Keratinocyte (primary cell): ENCODE results near the gene TSKU. TPM values are rescaled to one million over a fixed set of nuclear protein-coding genes. Genes with fewer than 3 reads are reported as not detected.

Source experiments
- DNase-seq: peaks from one replicate; pipeline ENCODE4 v3.0.0-alpha.2; 2011; ENCODE audit warnings: low read depth, missing footprints, low spot score
- FAIRE-seq: peaks from 2 replicates; lab custom pipeline; 2011; peaks lifted over from hg19 to GRCh38; lab: Jason Lieb, UNC
- H2AFZ ChIP-seq: 2 replicates; pipeline ENCODE4 v1.6.0; 2012; ENCODE audit warnings: low read length, control low read depth, inconsistent platforms; ENCODE audit not compliant: control insufficient read depth
- H3K27ac ChIP-seq: 2 replicates; pipeline ENCODE4 v1.5.1; 2011; ENCODE audit warnings: low read length; ENCODE audit not compliant: control insufficient read depth, insufficient read depth
- H3K27me3 ChIP-seq: 3 replicates; pipeline ENCODE4 v1.6.0; 2011; ENCODE audit warnings: low read length; ENCODE audit not compliant: control insufficient read depth, insufficient read depth; ENCODE audit errors: extremely low read depth
- H3K36me3 ChIP-seq, 2 experiments: 2 replicates in 1 of 2; 3 replicates in 1 of 2; pipeline ENCODE4 v1.5.1; 2011; ENCODE audit warnings: low read length in 2 of 2, mild to moderate bottlenecking in 1 of 2; ENCODE audit not compliant: control insufficient read depth in 2 of 2, insufficient read depth in 2 of 2; ENCODE audit errors: extremely low read depth in 1 of 2
- H3K4me1 ChIP-seq: 3 replicates; pipeline ENCODE4 v1.5.1; 2011; ENCODE audit warnings: low read length; ENCODE audit not compliant: control insufficient read depth, insufficient read depth; ENCODE audit errors: extremely low read depth
- H3K4me2 ChIP-seq: 3 replicates; pipeline ENCODE4 v1.6.0; 2011; ENCODE audit warnings: low read depth, low read length; ENCODE audit not compliant: control insufficient read depth, insufficient read depth; ENCODE audit errors: extremely low read depth
- H3K4me3 ChIP-seq, 3 experiments: fragments of 200-600 bp in 1 of 3; sonication (generic) in 1 of 3; 2 replicates in 2 of 3; 3 replicates in 1 of 3; pipeline ENCODE4 v1.5.1; 2011 to 2016; ENCODE audit warnings: low read length in 3 of 3, mild to moderate bottlenecking in 3 of 3, control low read depth in 2 of 3, inconsistent platforms in 1 of 3, low read depth in 1 of 3, mixed read lengths in 1 of 3, mixed run types in 1 of 3, moderate library complexity in 1 of 3; ENCODE audit not compliant: control insufficient read depth in 2 of 3, insufficient read depth in 2 of 3; ENCODE audit errors: extremely low read depth in 1 of 3
- H3K79me2 ChIP-seq: 2 replicates; pipeline ENCODE4 v1.6.0; 2012; ENCODE audit warnings: low read length; ENCODE audit not compliant: control insufficient read depth, insufficient read depth
- H3K9ac ChIP-seq: 3 replicates; pipeline ENCODE4 v1.6.0; 2011; ENCODE audit warnings: low read length; ENCODE audit not compliant: control insufficient read depth, insufficient read depth; ENCODE audit errors: extremely low read depth
- H3K9me1 ChIP-seq: 3 replicates; pipeline ENCODE4 v1.6.0; 2011; ENCODE audit warnings: low read length; ENCODE audit not compliant: control insufficient read depth, insufficient read depth; ENCODE audit errors: extremely low read depth
- H3K9me3 ChIP-seq: 2 replicates; pipeline ENCODE4 v1.5.1; 2012; ENCODE audit warnings: low read depth, low read length; ENCODE audit not compliant: control insufficient read depth
- H4K20me1 ChIP-seq: 3 replicates; pipeline ENCODE4 v1.6.0; 2011; ENCODE audit warnings: low read length; ENCODE audit not compliant: control insufficient read depth, insufficient read depth; ENCODE audit errors: extremely low read depth
- CTCF ChIP-seq, 3 experiments: IDR thresholded peaks in 1 of 3; conservative IDR thresholded peaks in 1 of 3; optimal IDR thresholded peaks in 1 of 3; 2 replicates in 2 of 3; 3 replicates in 1 of 3; pipeline versions ENCODE3 to v1.5.1; 2011; ENCODE audit warnings: low read length in 3 of 3, mild to moderate bottlenecking in 3 of 3, moderate library complexity in 2 of 3, control low read depth in 1 of 3, inconsistent platforms in 1 of 3; ENCODE audit not compliant: insufficient read depth in 2 of 3; ENCODE audit errors: extremely low read depth in 1 of 3
- EZH2 ChIP-seq: IDR thresholded peaks from one replicate; pipeline ENCODE4 v1.6.1; 2012; ENCODE audit warnings: inconsistent platforms, mild to moderate bottlenecking, low read length, moderate library complexity
- dilution Hi-C: fragments of 300-500 bp; cut with MboI; formaldehyde crosslinking; loops from one replicate; pipeline ENCODE4 v1.7.0; 2020; ENCODE audit warnings: low sequenced_read_pairs; ENCODE audit not compliant: extremely low pct_ligation_motif_present
- polyA plus RNA-seq, 5 experiments: library from polyadenylated mRNA; depleted of rRNA in 3 of 5; stranded (reverse) in 3 of 5; stranded (forward) in 1 of 5; unstranded in 1 of 5; fragments of >200 nt; gene quantifications; 1 replicate in 1 of 5; 2 replicates in 3 of 5; 3 replicates in 1 of 5; pipeline versions ENCODE4 v1.2.1 to v1.2.3, GENCODE V29; 2011 to 2012; ENCODE audit warnings: missing spikeins in 2 of 5, low read depth in 1 of 5, low replicate concordance in 1 of 5

Gene TSKU
- polyA plus RNA-seq, 1 donor (not counting 4 experiments of a cell fraction or from before 2014, with no cell fraction given) = 22.8 TPM

- H3K9ac ChIP-seq = no peak overlapping the region
- H3K27me3 ChIP-seq = no peaks in the 10 kb centered on the region
- DNase-seq = no peak
- no peak for FAIRE-seq
- no peak overlapping the region for H3K4me3 ChIP-seq
- H3K27ac ChIP-seq = no peak overlapping the region
- H3K9me1 ChIP-seq = no peaks in the 10 kb centered on the region
- H3K36me3 ChIP-seq = no peaks in the 10 kb centered on the region
- H2AFZ ChIP-seq = no peak overlapping the region
- TF ChIP-seq CTCF (optimal IDR thresholded peaks at IDR 0.05 in 1 of 3, IDR thresholded peaks at IDR 0.05 in 1 of 3, conservative IDR thresholded peaks at IDR 0.05 in 1 of 3; ENCODE audit: extremely low read depth in 1 of 3, insufficient read depth in 2 of 3, low read length in 3 of 3) = no peak
- H3K9me3 ChIP-seq = no peaks in the 10 kb centered on the region
- no peaks in the 10 kb centered on the region for H3K79me2 ChIP-seq
- peaks cover 22% of the 10 kb centered on the region for H3K4me1 ChIP-seq
- H4K20me1 ChIP-seq = no peaks in the 10 kb centered on the region
- H3K4me2 ChIP-seq = no peak overlapping the region
- dilution Hi-C loops = no loop called here
Observed at GRCh38 chr11:76808996-76809395, 25.8 kb downstream of the TSKU start.

- Histone ChIP-seq H3K4me1 (peaks cover 18% of the 10 kb centered on the region), H3K27ac (no peak overlapping the region), H3K4me2 (peak overlapping the region; percentile 49), H3K9me1 (no peaks in the 10 kb centered on the region), H3K4me3 (no peak overlapping the region), H2AFZ (peak overlapping the region; percentile 78), H3K36me3 (no peaks in the 10 kb centered on the region), H3K27me3 (no peaks in the 10 kb centered on the region), H3K79me2 (no peaks in the 10 kb centered on the region), H3K9ac (no peak overlapping the region), H3K9me3 (no peaks in the 10 kb centered on the region), H4K20me1 (no peaks in the 10 kb centered on the region)
- DNase-seq (no peak), FAIRE-seq (no peak)
- TF ChIP-seq CTCF (optimal IDR thresholded peaks at IDR 0.05 in 1 of 3, IDR thresholded peaks at IDR 0.05 in 1 of 3, conservative IDR thresholded peaks at IDR 0.05 in 1 of 3; ENCODE audit: extremely low read depth in 1 of 3, insufficient read depth in 2 of 3, low read length in 3 of 3) (peak; percentile 20 to 69 (median 62)), EZH2 (no peak)
- dilution Hi-C loops = no loop called here
Observed at GRCh38 chr11:76810151-76810853, 27.1 kb downstream of the TSKU start.
